Cerebellar nuclear complex (tissue), 1 donor: ENCODE results near the gene OBSCN.

ENCODE experiments used
- DNase-seq, 2 experiments: peaks; one replicate each; lab custom pipeline; 2025; lab: John Stamatoyannopoulos, UW

OBSCN gene

GRCh38 chr1:228325267-228325666, 117.4 kb downstream of the OBSCN start:
- DNase-seq: no peak

- no peak for DNase-seq
These were observed 122.0 kb downstream of the OBSCN start for GRCh38 chr1:228329887-228330286.

- no peak for DNase-seq
These were observed 125.2 kb downstream of the OBSCN start for GRCh38 chr1:228332797-228333738.

- DNase-seq: no peak
These were observed 125.9 kb downstream of the OBSCN start for GRCh38 chr1:228333739-228334115.

- no peak for DNase-seq
These were observed 126.5 kb downstream of the OBSCN start for GRCh38 chr1:228334226-228334935.

GRCh38 chr1:228334954-228335353, 127.1 kb downstream of the OBSCN start:
- DNase-seq: no peak

- DNase-seq: no peak
These were observed 127.8 kb downstream of the OBSCN start for GRCh38 chr1:228335406-228336307.

- no peak for DNase-seq
These were observed 128.6 kb downstream of the OBSCN start for GRCh38 chr1:228336308-228337030.

GRCh38 chr1:228337031-228337564, 129.3 kb downstream of the OBSCN start:
- DNase-seq: no peak

GRCh38 chr1:228337711-228338520, 130.1 kb downstream of the OBSCN start:
- DNase-seq: no peak

- peak in 1 of 2 experiments; percentile 16 for DNase-seq
These were observed 130.7 kb downstream of the OBSCN start for GRCh38 chr1:228338521-228339051.

GRCh38 chr1:228339059-228339704, 131.3 kb downstream of the OBSCN start:
- DNase-seq: no peak

- DNase-seq: no peak
These were observed 132.2 kb downstream of the OBSCN start for GRCh38 chr1:228339766-228340685.

GRCh38 chr1:228340686-228341449, 133.0 kb downstream of the OBSCN start:
- no peak for DNase-seq

- no peak for DNase-seq
These were observed 133.6 kb downstream of the OBSCN start for GRCh38 chr1:228341450-228341813.

- no peak for DNase-seq
These were observed 134.2 kb downstream of the OBSCN start for GRCh38 chr1:228341814-228342626.
